Endothelial cell (in vitro differentiated cells): ENCODE data around the gene SOST. TPM values are rescaled to one million over a fixed set of nuclear protein-coding genes. Genes with fewer than 3 reads are reported as not detected.

Source experiments
- DNase-seq: peaks from one replicate; pipeline ENCODE4 v3.0.0; 2021; ENCODE audit warnings: low spot score
- H3K27ac Mint-ChIP-seq: one replicate; pipeline ENCODE4 v1.8.0; 2021; ENCODE audit warnings: mixed read lengths, inconsistent platforms; ENCODE audit not compliant: unreplicated experiment
- H3K27me3 Mint-ChIP-seq: one replicate; pipeline ENCODE4 v1.8.0; 2021; ENCODE audit warnings: mild to moderate bottlenecking, moderate library complexity, mixed read lengths, inconsistent platforms; ENCODE audit not compliant: unreplicated experiment
- H3K36me3 Mint-ChIP-seq: one replicate; pipeline ENCODE4 v1.8.0; 2021; ENCODE audit warnings: mild to moderate bottlenecking, low read depth, mixed read lengths, inconsistent platforms; ENCODE audit not compliant: unreplicated experiment
- H3K4me1 Mint-ChIP-seq: one replicate; pipeline ENCODE4 v1.8.0; 2021; ENCODE audit warnings: mild to moderate bottlenecking, mixed read lengths, inconsistent platforms; ENCODE audit not compliant: unreplicated experiment
- H3K4me3 Mint-ChIP-seq: one replicate; pipeline ENCODE4 v1.8.0; 2021; ENCODE audit warnings: mild to moderate bottlenecking, mixed read lengths, inconsistent platforms; ENCODE audit not compliant: unreplicated experiment
- H3K9me3 Mint-ChIP-seq: one replicate; pipeline ENCODE4 v1.8.0; 2021; ENCODE audit warnings: mixed read lengths, inconsistent platforms; ENCODE audit not compliant: unreplicated experiment
- total RNA-seq: library from RNA; stranded (reverse); fragmentation: NEBNext Ultra II Directional; extraction: Animal tissue kit (Norgen Biotek cat#: 25700); gene quantifications from one replicate; pipeline ENCODE4 v1.2.1, GENCODE V29; 2021; ENCODE audit not compliant: unreplicated experiment
- TF ChIP-seq, protein P1 (sequence below): fragments of 200-600 bp; sonication (generic); IDR thresholded peaks from one replicate; pipeline ENCODE4 v1.5.0; 2021; ENCODE audit warnings: antibody characterized with exemption; ENCODE audit not compliant: unreplicated experiment

SOST gene
- total RNA-seq, 1 donor from 2014 or later = 29.6 TPM

- TF ChIP-seq, protein P1, sequence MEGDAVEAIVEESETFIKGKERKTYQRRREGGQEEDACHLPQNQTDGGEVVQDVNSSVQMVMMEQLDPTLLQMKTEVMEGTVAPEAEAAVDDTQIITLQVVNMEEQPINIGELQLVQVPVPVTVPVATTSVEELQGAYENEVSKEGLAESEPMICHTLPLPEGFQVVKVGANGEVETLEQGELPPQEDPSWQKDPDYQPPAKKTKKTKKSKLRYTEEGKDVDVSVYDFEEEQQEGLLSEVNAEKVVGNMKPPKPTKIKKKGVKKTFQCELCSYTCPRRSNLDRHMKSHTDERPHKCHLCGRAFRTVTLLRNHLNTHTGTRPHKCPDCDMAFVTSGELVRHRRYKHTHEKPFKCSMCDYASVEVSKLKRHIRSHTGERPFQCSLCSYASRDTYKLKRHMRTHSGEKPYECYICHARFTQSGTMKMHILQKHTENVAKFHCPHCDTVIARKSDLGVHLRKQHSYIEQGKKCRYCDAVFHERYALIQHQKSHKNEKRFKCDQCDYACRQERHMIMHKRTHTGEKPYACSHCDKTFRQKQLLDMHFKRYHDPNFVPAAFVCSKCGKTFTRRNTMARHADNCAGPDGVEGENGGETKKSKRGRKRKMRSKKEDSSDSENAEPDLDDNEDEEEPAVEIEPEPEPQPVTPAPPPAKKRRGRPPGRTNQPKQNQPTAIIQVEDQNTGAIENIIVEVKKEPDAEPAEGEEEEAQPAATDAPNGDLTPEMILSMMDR = no peak
- Mint-ChIP-seq H3K4me1 (no peaks in the 10 kb centered on the region), H3K9me3 (no peaks in the 10 kb centered on the region), H3K27ac (no peak overlapping the region), H3K4me3 (no peak overlapping the region), H3K36me3 (no peaks in the 10 kb centered on the region), H3K27me3 (peaks cover 2% of the 10 kb centered on the region)
- no peak for DNase-seq
These were observed 30.9 kb upstream of the SOST start for GRCh38 chr17:43789482-43789881.

- no peak for DNase-seq
- H3K4me1 Mint-ChIP-seq = no peaks in the 10 kb centered on the region
- H3K9me3 Mint-ChIP-seq = no peaks in the 10 kb centered on the region
- TF ChIP-seq, protein P1 = no peak
- H3K27me3 Mint-ChIP-seq = peaks cover 2% of the 10 kb centered on the region
- H3K27ac Mint-ChIP-seq = no peak overlapping the region
- H3K36me3 Mint-ChIP-seq = no peaks in the 10 kb centered on the region
- no peak overlapping the region for H3K4me3 Mint-ChIP-seq
These were observed 29.9 kb upstream of the SOST start for GRCh38 chr17:43788540-43788939.

DNA sequence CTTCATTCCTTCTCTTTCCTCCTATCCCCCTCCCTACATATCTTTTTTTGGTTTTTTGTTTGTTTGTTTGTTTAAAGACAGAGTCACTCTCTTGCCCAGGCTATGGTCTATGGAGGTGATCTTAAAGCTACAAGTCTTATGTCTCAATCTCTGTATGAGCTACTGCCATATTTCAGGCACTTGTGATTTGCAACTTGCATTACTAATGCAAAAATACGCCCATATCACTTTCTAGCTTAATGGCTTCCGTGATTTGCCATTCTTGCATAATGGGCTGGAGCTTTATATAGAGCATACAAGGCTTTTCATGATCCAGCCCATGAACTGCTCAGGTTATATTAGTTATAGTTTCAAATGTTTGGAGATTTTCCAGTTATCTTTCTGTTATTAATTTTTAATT, 29.1 kb upstream of the SOST start:
- Mint-ChIP-seq H3K4me1 (no peaks in the 10 kb centered on the region), H3K9me3 (no peaks in the 10 kb centered on the region), H3K27ac (no peak overlapping the region), H3K36me3 (no peaks in the 10 kb centered on the region), H3K27me3 (peaks cover 2% of the 10 kb centered on the region), H3K4me3 (no peak overlapping the region)
- TF ChIP-seq, protein P1 = no peak
- DNase-seq = no peak

DNA sequence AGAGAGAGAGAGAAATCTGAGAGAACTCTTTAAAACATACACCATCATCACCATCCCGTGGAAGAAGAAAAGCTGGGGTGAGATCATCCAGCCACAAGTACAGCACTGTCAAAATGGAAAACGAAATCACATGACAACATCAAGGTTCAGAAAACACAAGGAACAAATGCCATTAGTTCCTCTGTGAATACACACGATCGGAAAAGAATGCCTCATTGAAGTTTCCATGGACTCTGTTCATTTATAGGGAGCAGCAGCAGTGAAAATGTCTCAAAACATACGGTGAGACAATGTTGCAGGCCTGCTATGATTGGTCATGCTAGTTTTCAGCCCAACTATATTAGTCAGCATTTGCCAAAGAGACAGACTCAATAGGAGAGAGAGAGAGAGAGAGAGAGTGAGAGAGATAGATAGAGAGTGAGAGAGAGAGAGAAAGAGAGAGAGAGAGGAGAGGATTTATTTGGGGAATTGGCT, 26.1 kb upstream of the SOST start:
- Mint-ChIP-seq H3K4me3 (no peak overlapping the region), H3K27me3 (peaks cover 2% of the 10 kb centered on the region), H3K27ac (no peak overlapping the region), H3K36me3 (no peaks in the 10 kb centered on the region), H3K4me1 (peaks cover 16% of the 10 kb centered on the region), H3K9me3 (no peaks in the 10 kb centered on the region)
- TF ChIP-seq, protein P1 = no peak
- DNase-seq = no peak

DNA sequence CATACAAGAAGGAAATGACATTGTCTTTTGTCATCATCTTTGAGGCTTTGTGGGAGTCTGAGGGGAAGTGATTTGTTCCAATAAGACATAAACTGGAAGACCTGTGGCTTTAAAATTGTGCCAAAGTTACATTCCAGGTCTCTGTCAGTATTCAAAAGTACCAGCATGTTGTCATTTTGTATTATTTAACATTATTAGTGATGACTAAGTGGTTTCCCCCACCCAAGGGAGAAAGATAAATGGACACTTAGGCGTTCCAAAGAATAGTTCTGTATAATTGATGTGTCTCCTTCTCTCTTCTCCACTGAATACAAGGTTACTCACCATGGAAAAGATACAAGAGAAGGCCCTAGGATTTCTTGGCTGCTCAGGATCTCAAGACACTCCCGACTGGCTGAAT, 25.5 kb upstream of the SOST start:
- Mint-ChIP-seq H3K9me3 (no peaks in the 10 kb centered on the region), H3K27ac (no peak overlapping the region), H3K4me3 (no peak overlapping the region), H3K27me3 (peaks cover 3% of the 10 kb centered on the region), H3K36me3 (no peaks in the 10 kb centered on the region), H3K4me1 (peaks cover 21% of the 10 kb centered on the region)
- TF ChIP-seq, protein P1 = no peak
- no peak for DNase-seq
